Upper lobe of right lung (tissue), 1 donor: ENCODE measurements around the gene ARHGAP1. TPM values are rescaled to one million over a fixed set of nuclear protein-coding genes. Genes with fewer than 3 reads are reported as not detected.
"Not testable (repeated sequence)": the region's sequence is repeated elsewhere in the genome, so short reads cannot be mapped to it uniquely, and the experiment has no call there.

Experiments used
- ATAC-seq: fragments of 200-7000 bp; cut with Tn5 transposase; one replicate; pipeline ENCODE4 v1.9.1; 2020; ENCODE audit warnings: mild to moderate bottlenecking, moderate library complexity
- DNase-seq: peaks from one replicate; pipeline ENCODE4 v3.0.0-alpha.2; 2020
- H3K27ac ChIP-seq: fragments of 200-600 bp; one replicate; pipeline ENCODE4 v1.8.0; 2022
- H3K27me3 ChIP-seq: fragments of 200-600 bp; one replicate; pipeline ENCODE4 v1.8.0; 2022; ENCODE audit warnings: mild to moderate bottlenecking
- H3K36me3 ChIP-seq: fragments of 200-600 bp; one replicate; pipeline ENCODE4 v1.8.0; 2022
- H3K4me1 ChIP-seq: fragments of 200-600 bp; one replicate; pipeline ENCODE4 v1.8.0; 2022
- H3K4me3 ChIP-seq: fragments of 200-600 bp; one replicate; pipeline ENCODE4 v1.8.0; 2022; ENCODE audit warnings: mild to moderate bottlenecking
- H3K9me3 ChIP-seq: fragments of 200-600 bp; one replicate; pipeline ENCODE4 v1.8.0; 2022
- CTCF ChIP-seq: fragments of 200-600 bp; IDR thresholded peaks from one replicate; pipeline ENCODE4 v1.8.0; 2022; ENCODE audit warnings: antibody characterized with exemption
- intact Hi-C: fragments of 100-400 bp; cut with DNase I; formaldehyde crosslinking; loops from one replicate; pipeline ENCODE4 v1.11.0; 2022
- total RNA-seq: library from RNA; stranded (reverse); fragmentation: NEBNext Ultra II Directional; extraction: Animal tissue kit (Norgen Biotek cat#: 25700); gene quantifications from one replicate; pipeline ENCODE4 v1.2.1, GENCODE V29; 2021
- donor health status: DM: no; HTN: yes; CAD: no; lungs with severe emphysema.

Gene ARHGAP1
- total RNA-seq, 1 donor from 2014 or later = 62.8 TPM

GRCh38 chr11:46675288-46675851 is 25.0 kb downstream of the ARHGAP1 start:
- H3K36me3 ChIP-seq = peaks cover 75% of the 10 kb centered on the region
- intact Hi-C loops = no loop called here
- peak overlapping the region; percentile 84 for H3K27ac ChIP-seq
- no peak for TF ChIP-seq CTCF
- H3K4me1 ChIP-seq = peaks cover 33% of the 10 kb centered on the region
- ATAC-seq (peak; percentile 61), DNase-seq (peak; percentile 62)
- H3K9me3 ChIP-seq = no peaks in the 10 kb centered on the region
- H3K27me3 ChIP-seq = no peaks in the 10 kb centered on the region
- H3K4me3 ChIP-seq = no peak overlapping the region

- H3K36me3 ChIP-seq = peaks cover 75% of the 10 kb centered on the region
- intact Hi-C loops = no loop called here
- DNase-seq (peak; percentile 64), ATAC-seq (peak; percentile 18)
- no peaks in the 10 kb centered on the region for H3K9me3 ChIP-seq
- H3K4me3 ChIP-seq = no peak overlapping the region
- peaks cover 34% of the 10 kb centered on the region for H3K4me1 ChIP-seq
- no peak for TF ChIP-seq CTCF
- H3K27ac ChIP-seq = peak overlapping the region; percentile 84
- no peaks in the 10 kb centered on the region for H3K27me3 ChIP-seq
Observed at GRCh38 chr11:46674463-46675287, 25.7 kb downstream of the ARHGAP1 start.

GRCh38 chr11:46673713-46674462 is 26.5 kb downstream of the ARHGAP1 start:
- no peaks in the 10 kb centered on the region for H3K9me3 ChIP-seq
- H3K36me3 ChIP-seq = peaks cover 75% of the 10 kb centered on the region
- DNase-seq = peak; percentile 42
- no peaks in the 10 kb centered on the region for H3K27me3 ChIP-seq
- ATAC-seq = no peak
- H3K27ac ChIP-seq = peak overlapping the region; percentile 84
- intact Hi-C loops = no loop called here
- no peak for TF ChIP-seq CTCF
- no peak overlapping the region for H3K4me3 ChIP-seq
- peaks cover 34% of the 10 kb centered on the region for H3K4me1 ChIP-seq

- no peak overlapping the region for H3K4me3 ChIP-seq
- ATAC-seq (no peak), DNase-seq (peak; percentile 33)
- peaks cover 34% of the 10 kb centered on the region for H3K4me1 ChIP-seq
- intact Hi-C loops = no loop called here
- no peaks in the 10 kb centered on the region for H3K9me3 ChIP-seq
- H3K36me3 ChIP-seq = peaks cover 76% of the 10 kb centered on the region
- H3K27ac ChIP-seq = no peak overlapping the region
- H3K27me3 ChIP-seq = no peaks in the 10 kb centered on the region
- TF ChIP-seq CTCF = no peak
Observed at GRCh38 chr11:46672381-46672839, 28.0 kb downstream of the ARHGAP1 start.

GRCh38 chr11:46671958-46672315 is 28.5 kb downstream of the ARHGAP1 start:
- TF ChIP-seq CTCF = no peak
- H3K36me3 ChIP-seq = peaks cover 76% of the 10 kb centered on the region
- no peak overlapping the region for H3K27ac ChIP-seq
- peaks cover 30% of the 10 kb centered on the region for H3K4me1 ChIP-seq
- intact Hi-C loops = no loop called here
- no peaks in the 10 kb centered on the region for H3K9me3 ChIP-seq
- H3K4me3 ChIP-seq = no peak overlapping the region
- ATAC-seq = no peak
- H3K27me3 ChIP-seq = no peaks in the 10 kb centered on the region
- peak; percentile 35 for DNase-seq

GRCh38 chr11:46670521-46670920 is 29.9 kb downstream of the ARHGAP1 start:
- Histone ChIP-seq H3K36me3 (peaks cover 82% of the 10 kb centered on the region), H3K4me1 (peaks cover 24% of the 10 kb centered on the region)
- H3K9me3 ChIP-seq, intact Hi-C loops, ATAC-seq, H3K4me3 ChIP-seq, H3K27ac ChIP-seq, H3K27me3 ChIP-seq: not testable (repeated sequence)
- DNase-seq = peak; percentile 15
